ENCODE measurements around the gene ASAP2. TPM values are rescaled to one million over a fixed set of nuclear protein-coding genes. Genes with fewer than 3 reads are reported as not detected.
"Not testable (repeated sequence)": the region's sequence is repeated elsewhere in the genome, so short reads cannot be mapped to it uniquely, and the experiment has no call there.

Gene ASAP2
- total RNA-seq, 2 donors from 2014 or later: not detected

DNA sequence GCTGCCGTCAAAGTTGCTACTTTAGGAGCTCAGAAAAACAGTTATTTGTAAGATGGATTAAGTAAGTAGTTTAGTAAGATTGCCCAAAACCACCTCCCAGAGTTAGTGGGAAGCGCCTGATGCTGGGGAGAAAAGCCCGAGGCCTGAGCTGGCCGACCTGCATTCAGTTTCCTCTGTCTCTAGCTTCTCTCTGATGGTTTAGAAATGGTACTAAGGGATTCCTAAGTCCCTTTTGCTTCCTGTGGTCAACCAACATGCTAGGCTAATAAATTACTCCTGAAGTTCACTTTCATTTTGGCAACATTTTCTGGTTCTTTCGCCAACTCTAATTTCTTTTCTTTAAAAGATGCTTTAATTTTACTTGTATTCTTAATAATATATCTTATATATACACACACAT lies 60.1 kb downstream of the ASAP2 start:
- DNase-seq (ENCODE audit: low spot score): no peak
- peaks cover 0 to 3% of the 10 kb centered on the region in 2 donors for H3K4me1 Mint-ChIP-seq (ENCODE audit: low read depth in 2 of 2)
- H3K36me3 Mint-ChIP-seq: no peaks in the 10 kb centered on the region
- ATAC-seq: no peak
- H3K27ac Mint-ChIP-seq: no peak overlapping the region
- H3K27me3 Mint-ChIP-seq: peaks cover 11 to 13% of the 10 kb centered on the region in 2 donors
- H3K4me3 Mint-ChIP-seq: no peak overlapping the region
- no peaks in the 10 kb centered on the region for H3K9me3 Mint-ChIP-seq

DNA sequence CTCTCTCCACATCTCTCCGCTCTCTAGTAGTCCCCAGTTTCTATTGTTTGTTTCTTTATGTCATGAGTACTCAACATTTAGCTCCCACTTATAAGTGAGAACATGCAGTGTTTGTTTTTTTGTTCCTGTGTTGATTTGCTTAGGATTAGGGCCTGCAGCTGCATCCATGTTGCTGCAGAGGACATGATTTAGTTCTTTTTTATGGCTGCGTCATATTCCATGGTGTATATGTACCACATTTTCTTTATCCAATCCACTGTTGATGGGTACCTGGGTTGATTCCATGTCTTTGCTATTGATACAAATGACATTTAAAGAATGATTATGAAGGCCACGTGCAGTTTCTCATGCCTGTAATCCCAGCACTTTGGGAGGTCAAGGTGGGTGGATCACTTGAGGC lies 60.7 kb downstream of the ASAP2 start:
- H3K4me3 Mint-ChIP-seq; H3K9me3 Mint-ChIP-seq; H3K36me3 Mint-ChIP-seq; H3K4me1 Mint-ChIP-seq (ENCODE audit: low read depth in 2 of 2); DNase-seq (ENCODE audit: low spot score); ATAC-seq; H3K27ac Mint-ChIP-seq: not testable (repeated sequence)
- H3K27me3 Mint-ChIP-seq: peaks cover 11 to 13% of the 10 kb centered on the region in 2 donors

DNA sequence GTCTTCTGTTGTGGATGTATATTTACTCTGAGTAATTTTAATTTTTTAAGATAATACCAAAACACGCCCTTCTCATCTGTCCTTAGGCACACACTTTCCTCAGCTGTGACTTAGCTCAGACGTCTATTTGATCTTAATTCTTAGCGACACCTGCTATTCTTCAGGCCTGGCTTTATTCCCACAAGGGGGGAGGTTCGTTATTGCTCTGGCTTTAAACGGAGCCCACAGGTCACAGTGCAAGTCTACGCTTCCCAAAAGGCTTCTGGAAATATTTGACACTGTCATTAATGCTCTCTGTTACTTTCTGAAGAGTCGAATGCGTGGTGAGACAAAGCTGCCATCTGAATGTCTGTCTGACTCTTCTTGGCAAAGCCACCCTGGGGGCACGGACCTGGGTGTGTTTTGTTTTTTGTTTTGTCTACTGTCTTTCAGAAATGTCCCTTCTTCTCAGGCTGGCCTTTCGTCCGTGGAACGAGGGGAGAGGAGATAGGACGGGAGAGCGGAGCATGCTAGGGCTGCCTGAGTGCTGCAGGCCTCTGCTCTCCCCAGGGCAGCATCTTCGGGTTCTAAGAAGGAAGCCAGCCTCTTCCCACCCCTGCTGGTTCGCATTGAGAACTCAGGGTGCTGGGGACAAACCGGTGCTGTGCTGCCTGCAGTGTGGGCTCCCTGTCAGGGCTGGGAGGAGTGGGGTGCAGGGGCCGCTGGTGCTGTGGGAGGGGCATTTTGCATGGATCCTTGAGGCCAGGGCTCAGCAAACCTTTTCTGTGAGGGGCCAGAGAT lies 61.9 kb downstream of the ASAP2 start:
- H3K9me3 Mint-ChIP-seq: no peaks in the 10 kb centered on the region

DNA sequence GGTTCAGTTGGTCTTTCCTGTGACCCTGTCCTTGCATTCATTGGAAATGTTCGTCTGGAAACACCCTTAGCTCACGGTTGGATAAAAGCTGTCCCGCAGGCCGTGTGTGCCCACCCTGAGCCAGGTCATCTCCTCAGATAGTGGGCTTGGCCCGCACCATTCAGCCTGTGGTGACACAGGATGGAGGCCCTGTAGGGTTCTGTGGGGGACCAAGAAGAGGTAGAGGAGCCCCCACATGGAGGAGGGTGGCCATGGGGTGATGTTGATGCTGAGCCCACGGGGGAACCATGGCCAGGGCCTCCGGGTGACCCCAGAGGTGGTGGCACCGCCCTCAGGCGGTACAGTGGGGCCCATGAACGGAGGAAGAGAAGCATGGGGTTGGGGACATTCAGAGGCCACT lies 62.7 kb downstream of the ASAP2 start:
- Mint-ChIP-seq H3K27ac (no peak overlapping the region), H3K9me3 (no peaks in the 10 kb centered on the region), H3K4me3 (no peak overlapping the region), H3K36me3 (no peaks in the 10 kb centered on the region), H3K27me3 (peaks cover 2 to 16% of the 10 kb centered on the region in 2 donors), H3K4me1 (ENCODE audit: low read depth in 2 of 2) (no peaks in the 10 kb centered on the region)
- ATAC-seq: peak; percentile 43 to 52
- no peak for DNase-seq (ENCODE audit: low spot score)

More for the DNA sequence above, 61.9 kb downstream of the ASAP2 start:
- ATAC-seq (no peak), DNase-seq (ENCODE audit: low spot score) (no peak)
- Mint-ChIP-seq H3K4me3 (no peak overlapping the region), H3K27me3 (peaks cover 5 to 20% of the 10 kb centered on the region in 2 donors), H3K36me3 (no peaks in the 10 kb centered on the region), H3K4me1 (ENCODE audit: low read depth in 2 of 2) (peaks cover 0 to 3% of the 10 kb centered on the region in 2 donors), H3K27ac (no peak overlapping the region)

DNA sequence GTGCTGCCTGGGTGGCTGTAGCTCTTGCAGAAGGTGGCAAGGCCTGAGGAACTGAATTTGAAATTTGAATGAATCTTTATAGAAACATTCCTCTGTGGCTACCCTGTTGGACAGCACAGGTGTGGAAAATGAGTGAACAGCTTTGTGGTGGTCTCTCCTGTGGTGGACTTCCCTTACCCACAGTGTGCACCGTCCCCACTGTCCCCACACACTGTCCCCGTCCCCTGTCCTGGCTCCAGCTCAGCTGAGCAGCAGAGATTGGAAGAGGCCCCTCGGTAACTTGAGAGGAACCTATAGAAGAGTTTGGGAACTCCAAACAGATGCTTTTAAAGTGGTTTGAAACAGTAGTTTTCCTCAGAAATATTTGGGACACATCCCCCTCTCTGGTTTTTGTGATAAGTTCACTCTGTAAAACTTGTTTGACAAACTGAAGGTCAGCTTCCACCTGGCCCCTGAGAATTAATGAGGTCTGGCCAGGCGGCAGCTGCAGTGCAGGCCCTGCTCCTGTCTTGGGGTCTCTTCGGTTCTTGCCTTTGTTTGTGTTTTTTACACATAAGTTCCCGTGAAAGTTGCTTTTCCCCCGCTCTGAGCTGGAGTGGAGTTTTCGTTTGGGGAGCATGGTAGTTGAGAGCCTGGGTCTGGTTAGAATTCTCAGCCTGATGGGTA lies 63.2 kb downstream of the ASAP2 start:
- DNase-seq (ENCODE audit: low spot score) (no peak), ATAC-seq (peak in 1 of 2 donors; percentile 55)
- Mint-ChIP-seq H3K27ac (no peak overlapping the region), H3K4me3 (no peak overlapping the region), H3K4me1 (ENCODE audit: low read depth in 2 of 2) (no peaks in the 10 kb centered on the region), H3K9me3 (no peaks in the 10 kb centered on the region), H3K36me3 (no peaks in the 10 kb centered on the region), H3K27me3 (peaks cover 2 to 16% of the 10 kb centered on the region in 2 donors)

DNA sequence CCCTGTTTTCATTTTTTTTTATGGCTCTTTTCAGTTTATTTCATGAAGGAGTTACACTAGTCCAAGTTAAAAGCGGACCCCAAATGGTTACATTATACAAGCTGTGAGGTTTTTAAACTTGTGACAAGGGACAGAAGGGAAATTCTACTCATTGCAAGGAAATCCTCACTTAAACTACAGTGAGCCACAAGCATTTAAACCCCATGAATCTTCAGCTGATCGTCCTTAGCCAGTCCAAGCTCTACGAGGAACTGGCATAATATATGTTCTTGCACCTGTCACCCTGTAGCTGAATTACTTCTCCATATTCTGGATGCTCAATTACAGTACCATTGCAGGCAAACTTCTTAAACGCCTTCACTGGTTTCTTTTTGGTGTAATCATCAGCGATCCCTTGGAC lies 64.5 kb downstream of the ASAP2 start:
- Mint-ChIP-seq H3K27me3 (peaks cover 4 to 22% of the 10 kb centered on the region in 2 donors), H3K36me3 (no peaks in the 10 kb centered on the region), H3K9me3 (no peaks in the 10 kb centered on the region), H3K27ac (no peak overlapping the region), H3K4me3 (no peak overlapping the region), H3K4me1 (ENCODE audit: low read depth in 2 of 2) (no peaks in the 10 kb centered on the region)
- ATAC-seq: no peak
- no peak for DNase-seq (ENCODE audit: low spot score)

DNA sequence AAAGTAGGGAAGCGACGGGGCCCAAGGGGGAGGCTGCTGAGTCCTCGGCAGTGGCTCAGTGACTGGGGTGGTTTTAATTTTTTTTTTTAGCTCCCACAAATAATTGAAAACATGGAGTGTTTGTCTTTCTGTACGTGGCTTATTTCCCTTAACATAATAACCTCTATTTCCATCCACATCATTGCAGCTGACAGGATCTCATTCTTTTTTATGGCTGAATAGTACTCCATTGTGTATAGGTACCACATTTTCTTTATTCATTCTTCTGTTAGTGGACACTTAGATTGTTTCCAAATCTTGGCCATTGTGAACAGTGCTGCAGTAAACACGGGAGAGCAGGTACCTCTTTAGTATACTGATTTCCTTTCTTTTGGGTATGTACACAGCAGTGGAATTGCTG lies 65.1 kb downstream of the ASAP2 start:
- Mint-ChIP-seq H3K36me3 (no peaks in the 10 kb centered on the region), H3K27ac (no peak overlapping the region), H3K27me3 (peaks cover 4 to 23% of the 10 kb centered on the region in 2 donors), H3K4me1 (ENCODE audit: low read depth in 2 of 2) (no peaks in the 10 kb centered on the region), H3K9me3 (no peaks in the 10 kb centered on the region), H3K4me3 (no peak overlapping the region)
- ATAC-seq (no peak), DNase-seq (ENCODE audit: low spot score) (no peak)

DNA sequence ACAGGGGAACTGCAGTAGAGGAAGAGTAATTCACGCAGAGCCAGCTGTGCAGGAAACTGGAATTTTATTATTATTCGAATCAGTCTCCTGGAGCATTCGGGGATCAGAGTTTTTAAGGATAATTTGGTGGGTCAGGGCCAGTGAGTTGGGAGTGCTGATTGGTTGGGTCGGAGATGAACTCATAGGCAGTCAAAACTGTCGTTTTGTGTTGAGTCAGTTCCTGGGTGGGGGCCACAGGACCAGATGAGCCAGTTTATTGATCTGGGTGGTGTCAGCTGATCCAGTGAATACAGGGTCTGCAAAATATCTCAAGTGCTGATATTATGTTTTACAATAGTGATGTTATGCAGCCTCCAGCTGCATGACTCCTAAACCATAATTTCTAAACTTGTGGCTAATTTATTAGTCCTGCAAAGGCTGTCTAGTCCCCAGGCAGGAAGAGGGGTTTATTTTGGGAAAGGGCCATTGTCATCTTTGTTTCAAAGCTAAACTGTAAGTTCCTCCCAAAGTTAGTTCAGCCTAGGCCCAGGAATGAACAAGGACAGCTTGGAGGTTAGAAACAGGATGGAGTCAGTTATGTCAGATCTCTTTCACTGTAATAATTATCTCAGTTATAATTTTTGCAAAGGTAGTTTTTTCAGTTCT lies 67.0 kb downstream of the ASAP2 start:
- Mint-ChIP-seq H3K36me3 (no peaks in the 10 kb centered on the region), H3K4me3 (no peak overlapping the region), H3K4me1 (ENCODE audit: low read depth in 2 of 2) (no peaks in the 10 kb centered on the region), H3K9me3 (no peaks in the 10 kb centered on the region), H3K27ac (no peak overlapping the region), H3K27me3 (peaks cover 4 to 30% of the 10 kb centered on the region in 2 donors)
- ATAC-seq: no peak
- no peak for DNase-seq (ENCODE audit: low spot score)

DNA sequence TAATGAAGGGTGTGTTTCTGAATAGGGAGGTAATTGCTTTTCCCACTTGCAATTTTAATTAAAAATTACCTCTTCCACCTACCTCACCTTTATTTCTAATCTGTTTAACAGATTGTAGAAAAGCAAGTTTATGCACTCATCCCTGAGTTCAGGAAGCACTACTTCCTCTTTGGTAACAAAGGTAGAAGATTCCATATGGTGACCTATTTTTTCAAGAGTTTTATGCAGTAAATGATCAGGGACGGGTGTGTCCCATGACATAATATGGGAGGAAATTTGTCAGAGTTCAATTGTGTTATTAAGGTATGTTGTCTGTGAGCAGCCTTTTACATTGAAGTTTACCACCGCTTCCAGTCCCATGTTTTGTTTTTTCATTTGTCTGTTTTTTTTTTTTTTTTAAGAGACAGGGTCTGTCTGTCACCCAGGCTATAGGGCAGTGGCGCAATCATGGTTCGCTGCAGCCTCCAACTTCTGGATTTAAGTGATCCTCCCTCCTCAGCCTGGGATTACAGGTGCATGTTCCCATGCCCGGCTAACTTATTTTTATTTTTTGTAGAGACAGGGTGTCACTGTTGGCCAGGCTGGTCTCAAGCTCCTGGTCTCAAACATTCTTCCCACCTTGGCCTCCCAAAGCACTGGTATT lies 68.2 kb downstream of the ASAP2 start:
- ATAC-seq: no peak
- H3K9me3 Mint-ChIP-seq: no peaks in the 10 kb centered on the region

DNA sequence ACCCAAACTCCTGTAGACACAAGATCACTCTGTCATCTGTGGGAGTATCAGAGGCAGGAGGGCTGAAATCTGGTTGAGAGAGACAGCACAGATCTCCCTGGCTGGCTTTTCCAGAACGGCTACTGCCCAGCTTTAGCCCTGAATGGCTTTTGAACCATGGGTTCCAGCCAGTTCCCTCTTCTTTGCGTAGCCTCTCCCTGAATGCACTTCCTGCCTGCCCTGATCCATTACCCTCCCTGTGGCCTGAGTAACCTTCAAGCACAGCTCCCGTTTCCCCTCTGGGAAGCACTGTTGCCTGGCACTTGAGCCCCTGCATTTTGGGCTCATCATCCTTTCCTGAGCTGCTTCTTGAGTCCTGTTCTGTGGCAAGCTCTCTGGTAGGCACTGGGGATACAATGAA lies 68.8 kb downstream of the ASAP2 start:
- Mint-ChIP-seq H3K27ac (no peak overlapping the region), H3K9me3 (no peaks in the 10 kb centered on the region), H3K27me3 (peaks cover 4 to 30% of the 10 kb centered on the region in 2 donors), H3K36me3 (no peaks in the 10 kb centered on the region), H3K4me1 (ENCODE audit: low read depth in 2 of 2) (no peaks in the 10 kb centered on the region), H3K4me3 (no peak overlapping the region)
- DNase-seq (ENCODE audit: low spot score) (no peak), ATAC-seq (no peak)

More for the DNA sequence above, 68.2 kb downstream of the ASAP2 start:
- H3K27me3 Mint-ChIP-seq: peaks cover 4 to 30% of the 10 kb centered on the region in 2 donors
- H3K36me3 Mint-ChIP-seq: no peaks in the 10 kb centered on the region
- DNase-seq (ENCODE audit: low spot score): no peak
- H3K4me3 Mint-ChIP-seq: no peak overlapping the region
- no peak overlapping the region for H3K27ac Mint-ChIP-seq
- no peaks in the 10 kb centered on the region for H3K4me1 Mint-ChIP-seq (ENCODE audit: low read depth in 2 of 2)

DNA sequence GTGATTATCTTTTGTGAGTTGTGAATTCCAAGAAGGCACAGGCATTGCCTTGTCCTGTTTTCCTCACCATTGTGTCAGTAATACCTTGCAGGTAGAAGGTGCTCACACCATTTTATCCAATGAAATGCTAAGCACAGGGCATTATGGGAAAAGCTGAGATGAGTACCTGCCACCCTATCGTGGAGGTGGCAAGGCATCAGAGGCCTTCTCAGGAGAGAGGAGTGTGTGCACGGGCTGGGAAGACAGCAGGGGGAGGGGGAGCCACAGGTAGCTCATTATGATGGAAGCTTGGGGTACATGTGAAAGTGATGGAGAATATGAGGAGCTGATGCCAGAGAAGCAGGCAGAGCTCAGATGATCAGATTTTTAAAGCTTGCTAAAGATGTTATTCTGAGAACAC lies 69.5 kb downstream of the ASAP2 start:
- Mint-ChIP-seq H3K4me3 (no peak overlapping the region), H3K9me3 (no peaks in the 10 kb centered on the region), H3K36me3 (no peaks in the 10 kb centered on the region), H3K4me1 (ENCODE audit: low read depth in 2 of 2) (no peaks in the 10 kb centered on the region), H3K27ac (no peak overlapping the region), H3K27me3 (peaks cover 4 to 30% of the 10 kb centered on the region in 2 donors)
- no peak for ATAC-seq
- DNase-seq (ENCODE audit: low spot score): no peak

DNA sequence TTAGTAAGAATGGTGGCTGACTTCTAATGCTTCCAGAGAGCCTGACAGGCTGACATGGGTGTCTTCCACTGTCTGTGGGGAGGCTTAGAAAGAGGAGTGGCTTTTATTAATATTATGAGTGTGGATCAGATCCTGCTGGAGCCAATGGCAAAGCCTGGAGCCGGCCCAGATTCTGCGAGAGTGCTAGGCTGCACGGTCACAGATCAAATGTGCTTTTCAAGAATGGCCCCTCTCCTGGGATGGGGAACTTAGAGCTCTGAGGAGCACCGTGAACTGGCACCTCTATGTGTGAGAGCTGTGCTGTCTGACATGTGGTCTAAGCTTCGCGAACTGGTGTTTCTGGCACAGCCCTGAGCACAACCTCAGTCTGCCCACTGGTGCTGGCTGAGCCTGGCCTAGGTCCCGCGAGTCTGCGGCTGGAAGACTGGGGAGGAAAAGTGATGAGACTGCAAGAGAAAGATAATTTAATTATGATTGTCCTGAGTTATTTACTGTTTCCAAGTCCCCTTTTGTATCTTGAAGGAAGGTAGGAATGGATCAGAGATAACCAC lies 70.4 kb downstream of the ASAP2 start:
- ATAC-seq: peak in 1 of 2 donors; percentile 31
- Mint-ChIP-seq H3K36me3 (no peaks in the 10 kb centered on the region), H3K4me3 (no peak overlapping the region), H3K9me3 (no peaks in the 10 kb centered on the region), H3K27me3 (peaks cover 2 to 30% of the 10 kb centered on the region in 2 donors), H3K27ac (no peak overlapping the region), H3K4me1 (ENCODE audit: low read depth in 2 of 2) (no peaks in the 10 kb centered on the region)
- no peak for DNase-seq (ENCODE audit: low spot score)

DNA sequence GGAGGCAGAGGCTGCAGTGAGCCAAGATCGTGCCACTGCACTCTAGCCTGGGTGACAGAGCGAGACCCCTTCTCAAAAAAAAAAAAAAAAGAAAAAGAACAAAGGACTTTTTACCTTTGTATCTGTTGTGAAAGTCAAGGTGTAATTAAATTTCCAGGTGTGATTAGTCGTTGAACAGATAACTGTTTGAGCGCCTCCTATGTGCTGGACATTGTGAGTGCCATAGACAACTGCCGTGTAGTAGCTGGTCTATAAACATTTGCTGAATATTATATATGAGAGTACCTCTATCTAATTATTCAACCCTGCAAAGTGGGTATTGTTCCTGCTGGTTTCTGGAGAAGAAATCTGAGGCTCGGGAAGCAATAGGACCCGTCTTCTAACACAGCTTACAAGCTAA lies 71.8 kb downstream of the ASAP2 start:
- Mint-ChIP-seq H3K9me3 (no peaks in the 10 kb centered on the region), H3K36me3 (no peaks in the 10 kb centered on the region), H3K4me1 (ENCODE audit: low read depth in 2 of 2) (no peaks in the 10 kb centered on the region), H3K4me3 (no peak overlapping the region), H3K27ac (no peak overlapping the region), H3K27me3 (peaks cover 6 to 19% of the 10 kb centered on the region in 2 donors)
- ATAC-seq: no peak
- no peak for DNase-seq (ENCODE audit: low spot score)

Measured in natural killer cell treated with Interleukin-12 subunit alpha and Interleukin-12 subunit beta and Interleukin-15 and Interleukin-18, amount 100 ng/mL, for 72 hours (primary cell).